ENCODE measurements around the gene HFM1.

- no peak for TF ChIP-seq CTCF (conservative IDR thresholded peaks at IDR 0.05)
- no peak for TF ChIP-seq ZFX (IDR thresholded peaks at IDR 0.05)
These were observed 96.7 kb downstream of the HFM1 start for GRCh38 chr1:91307784-91308409.
